AG04450 (cell line): ENCODE results near the gene ARMC6. TPM values are rescaled to one million over a fixed set of nuclear protein-coding genes. Genes with fewer than 3 reads are reported as not detected.

Experiments
- CTCF ChIA-PET: fragments of 300-600, 350-600 bp; formaldehyde crosslinking; extraction: SDS; loops from one replicate; lab custom pipeline; 2022; ENCODE audit warnings: antibody characterized with exemption, inconsistent platforms; lab: Charles Lee
- POLR2A ChIA-PET: fragments of 350-600 bp; formaldehyde crosslinking; extraction: SDS; loops from one replicate; lab custom pipeline; 2021; ENCODE audit warnings: antibody characterized with exemption, inconsistent platforms; lab: Yijun Ruan, JAX
- DNase-seq: peaks from one replicate; pipeline ENCODE4 v3.0.0-alpha.2; 2011; ENCODE audit warnings: low read depth, low spot score
- H3K27ac ChIP-seq: one replicate; pipeline ENCODE4 v1.5.1; 2012; ENCODE audit warnings: low read depth, low read length, control low read depth
- H3K27me3 ChIP-seq: one replicate; pipeline ENCODE4 v1.6.0; 2012; ENCODE audit warnings: low read length; ENCODE audit not compliant: control insufficient read depth, insufficient read depth
- H3K4me3 ChIP-seq: 2 replicates; pipeline ENCODE4 v1.5.1; 2011; ENCODE audit warnings: mild to moderate bottlenecking, low read depth, low read length, control low read depth
- H3K9me3 ChIP-seq: 2 replicates; pipeline ENCODE4 v1.5.1; 2012; ENCODE audit warnings: low read length; ENCODE audit not compliant: control insufficient read depth, insufficient read depth
- polyA plus RNA-seq: library from polyadenylated mRNA; depleted of rRNA; stranded (reverse); fragments of >200 nt; gene quantifications from 2 replicates; pipeline ENCODE4 v1.2.3, GENCODE V29; 2011
- TF ChIP-seq, protein P1 (sequence below): IDR thresholded peaks from 2 replicates; pipeline ENCODE4 v1.5.1; 2011; ENCODE audit warnings: low read depth, low read length, control low read depth, inconsistent platforms

Gene ARMC6
- polyA plus RNA-seq, 1 experiment = 18.9 TPM

DNA sequence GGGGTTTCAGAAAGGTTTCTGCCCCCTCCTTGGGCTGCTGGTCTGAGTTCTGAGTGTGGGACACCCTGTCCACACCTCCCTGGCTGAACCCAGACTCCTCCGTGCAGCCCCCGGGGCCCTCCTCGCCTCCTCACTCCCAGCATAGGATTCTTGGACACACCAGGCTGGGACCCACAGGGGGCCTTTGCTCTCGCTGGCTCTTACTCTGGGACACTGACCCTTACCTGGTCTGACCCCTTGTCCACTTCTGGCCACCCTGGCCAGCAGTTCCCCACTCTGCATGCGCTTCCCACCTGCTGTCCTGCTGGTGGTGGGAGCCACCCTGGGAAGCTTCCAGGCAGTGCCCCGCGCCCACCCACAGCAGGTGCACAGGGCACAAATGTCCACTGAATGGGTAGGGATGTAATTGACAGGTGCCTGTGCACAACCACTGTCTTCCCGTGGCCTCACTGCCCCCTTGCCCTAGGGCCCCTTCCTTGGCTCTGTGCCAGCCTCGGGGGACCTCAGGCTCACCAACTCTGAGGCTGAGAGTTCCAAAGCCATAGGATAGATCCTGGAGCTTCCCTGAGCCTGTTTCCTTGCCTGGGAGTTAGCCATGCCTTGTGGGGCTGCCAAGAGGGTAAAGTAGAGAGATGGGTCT lies 23.4 kb downstream of the ARMC6 start:
- Histone ChIP-seq H3K9me3 (no peaks in the 10 kb centered on the region; the same call in 1 of the 2 replicates), H3K4me3 (no peak overlapping the region), H3K27ac (no peak overlapping the region), H3K27me3 (no peaks in the 10 kb centered on the region)
- no peak for DNase-seq
- CTCF ChIA-PET = no interaction called here
- POLR2A ChIA-PET = no interaction called here
- TF ChIP-seq, protein P1, sequence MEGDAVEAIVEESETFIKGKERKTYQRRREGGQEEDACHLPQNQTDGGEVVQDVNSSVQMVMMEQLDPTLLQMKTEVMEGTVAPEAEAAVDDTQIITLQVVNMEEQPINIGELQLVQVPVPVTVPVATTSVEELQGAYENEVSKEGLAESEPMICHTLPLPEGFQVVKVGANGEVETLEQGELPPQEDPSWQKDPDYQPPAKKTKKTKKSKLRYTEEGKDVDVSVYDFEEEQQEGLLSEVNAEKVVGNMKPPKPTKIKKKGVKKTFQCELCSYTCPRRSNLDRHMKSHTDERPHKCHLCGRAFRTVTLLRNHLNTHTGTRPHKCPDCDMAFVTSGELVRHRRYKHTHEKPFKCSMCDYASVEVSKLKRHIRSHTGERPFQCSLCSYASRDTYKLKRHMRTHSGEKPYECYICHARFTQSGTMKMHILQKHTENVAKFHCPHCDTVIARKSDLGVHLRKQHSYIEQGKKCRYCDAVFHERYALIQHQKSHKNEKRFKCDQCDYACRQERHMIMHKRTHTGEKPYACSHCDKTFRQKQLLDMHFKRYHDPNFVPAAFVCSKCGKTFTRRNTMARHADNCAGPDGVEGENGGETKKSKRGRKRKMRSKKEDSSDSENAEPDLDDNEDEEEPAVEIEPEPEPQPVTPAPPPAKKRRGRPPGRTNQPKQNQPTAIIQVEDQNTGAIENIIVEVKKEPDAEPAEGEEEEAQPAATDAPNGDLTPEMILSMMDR = no peak

DNA sequence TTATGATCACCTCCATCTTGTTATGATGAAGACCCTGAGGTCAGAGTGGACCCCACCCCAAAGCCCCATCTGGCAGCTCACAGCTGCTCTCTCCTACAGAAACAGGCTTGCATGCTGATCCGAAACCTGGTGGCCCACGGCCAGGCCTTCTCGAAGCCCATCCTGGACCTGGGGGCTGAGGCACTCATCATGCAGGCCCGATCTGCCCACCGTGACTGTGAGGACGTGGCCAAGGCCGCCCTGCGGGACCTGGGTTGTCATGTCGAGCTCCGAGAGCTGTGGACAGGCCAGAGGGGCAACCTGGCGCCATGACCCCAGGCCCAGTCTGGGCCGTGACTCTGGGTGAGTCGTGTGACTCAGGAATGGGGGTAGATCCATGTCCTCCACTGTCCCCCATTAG lies 23.9 kb downstream of the ARMC6 start:
- POLR2A ChIA-PET = no interaction called here
- H3K27me3 ChIP-seq = no peaks in the 10 kb centered on the region
- H3K4me3 ChIP-seq = no peak overlapping the region
- CTCF ChIA-PET = interaction anchor here (0.5 kb wide), 1 partner anchor 146 kb away, joined by 5 read pairs; the partner anchor contains the start of gene NR2C2AP
- H3K27ac ChIP-seq = no peak overlapping the region
- TF ChIP-seq, protein P1 = no peak
- DNase-seq = no peak
- no peaks in the 10 kb centered on the region; the same call in 1 of the 2 replicates for H3K9me3 ChIP-seq

DNA sequence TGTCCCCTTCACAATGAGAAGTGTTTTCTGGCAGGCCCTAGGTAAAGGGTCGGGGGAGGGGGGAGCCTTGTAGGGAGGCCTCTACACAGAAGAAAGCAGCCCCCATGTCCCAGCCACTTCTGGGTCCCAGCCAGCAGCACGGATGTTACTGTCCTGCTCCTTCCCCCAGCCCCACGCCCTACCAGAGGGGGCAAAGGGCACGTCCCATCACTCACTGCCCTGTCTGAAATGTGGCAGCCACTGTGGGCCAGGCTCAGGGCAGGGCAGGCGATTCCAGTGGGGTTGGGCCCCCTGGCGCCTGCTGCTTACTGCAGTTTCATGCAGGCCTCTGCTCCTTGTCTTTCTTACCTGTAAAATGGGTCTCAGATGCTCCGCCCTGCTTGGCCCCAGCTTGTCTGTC lies 24.3 kb downstream of the ARMC6 start:
- ChIA-PET CTCF (interaction anchor here (0.5 kb wide), 1 partner anchor 145 kb away, joined by 5 read pairs; the partner anchor contains the start of gene NR2C2AP), POLR2A (no interaction called here)
- Histone ChIP-seq H3K27ac (no peak overlapping the region), H3K9me3 (no peaks in the 10 kb centered on the region; the same call in 1 of the 2 replicates), H3K27me3 (no peaks in the 10 kb centered on the region), H3K4me3 (no peak overlapping the region)
- TF ChIP-seq, protein P1 = no peak
- DNase-seq = no peak

DNA sequence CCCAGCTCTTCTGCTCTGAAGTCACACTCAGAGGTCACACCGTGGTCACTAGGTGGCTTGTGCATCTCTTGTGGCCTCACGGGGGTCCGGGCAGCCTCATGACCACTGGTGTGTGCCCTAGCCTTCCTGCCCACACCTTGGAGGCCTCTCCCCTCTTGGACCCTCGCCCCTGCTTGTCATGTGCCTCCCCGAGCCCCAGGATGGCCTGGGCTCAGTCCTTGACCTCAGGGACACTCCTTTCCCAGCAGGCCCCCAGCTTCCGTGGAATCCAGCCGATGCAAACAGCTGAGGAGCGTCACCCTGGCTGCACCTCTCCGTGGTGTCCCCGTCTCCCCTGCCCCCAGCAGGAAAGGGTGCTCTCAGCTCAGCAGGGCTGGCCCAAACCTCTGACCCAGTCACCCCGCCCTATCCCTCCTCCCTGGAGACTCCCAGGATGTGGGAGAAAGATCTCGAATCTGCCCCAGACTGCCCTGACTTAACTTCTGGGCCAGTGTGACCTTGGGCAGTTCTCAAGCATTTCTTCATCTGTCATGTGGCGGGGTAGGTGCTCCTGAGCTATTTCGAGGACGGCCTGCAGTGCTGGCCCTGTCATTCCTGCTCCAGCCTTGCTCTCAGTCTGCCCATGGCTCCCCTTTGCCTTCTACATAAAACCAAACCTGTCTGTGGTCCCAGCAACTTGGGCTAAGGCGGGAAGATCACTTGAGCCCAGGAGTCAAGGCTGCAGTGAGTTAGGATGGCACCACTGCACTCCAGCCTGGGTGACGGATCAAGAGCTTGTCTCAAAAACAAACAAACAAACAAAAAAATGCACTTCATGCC lies 25.8 kb downstream of the ARMC6 start:
- DNase-seq = no peak
- H3K27me3 ChIP-seq = no peaks in the 10 kb centered on the region
- H3K4me3 ChIP-seq = no peak overlapping the region
- TF ChIP-seq, protein P1 = no peak
- H3K27ac ChIP-seq = no peak overlapping the region
- H3K9me3 ChIP-seq = no peaks in the 10 kb centered on the region
- POLR2A ChIA-PET = no interaction called here
- CTCF ChIA-PET = no interaction called here
